Liver (tissue), 3 donors: ENCODE measurements around the gene TMEM53.

ENCODE experiments used
- FOXA1 ChIP-seq: IDR thresholded peaks from 2 replicates; pipeline ENCODE4 v1.6.1; 2016; ENCODE audit warnings: antibody characterized with exemption
- RAD21 ChIP-seq, 2 donors: IDR thresholded peaks; 2 replicates each; pipeline ENCODE4 v1.6.1; 2016; ENCODE audit warnings: antibody characterized with exemption in 2 of 2, mild to moderate bottlenecking in 2 of 2
- RXRA ChIP-seq, 2 donors: IDR thresholded peaks; 2 replicates each; pipeline ENCODE4 v1.6.1; 2017 to 2018; ENCODE audit warnings: antibody characterized with exemption in 2 of 2, mild to moderate bottlenecking in 1 of 2
- SP1 ChIP-seq: IDR thresholded peaks from 2 replicates; pipeline ENCODE4 v1.6.1; 2018; ENCODE audit warnings: antibody characterized with exemption, mild to moderate bottlenecking
- TAF1 ChIP-seq: conservative IDR thresholded peaks from 2 replicates; pipeline ENCODE4 v1.6.1; 2016; ENCODE audit warnings: antibody characterized with exemption, mild to moderate bottlenecking
- YY1 ChIP-seq: IDR thresholded peaks from 2 replicates; pipeline ENCODE4 v1.6.1; 2016; ENCODE audit warnings: antibody characterized with exemption, mild to moderate bottlenecking
- ZBTB33 ChIP-seq: IDR thresholded peaks from 2 replicates; pipeline ENCODE4 v1.6.1; 2016; ENCODE audit warnings: antibody characterized with exemption
- TF ChIP-seq, protein P1 (sequence below): fragments of 150-350 bp; IDR thresholded peaks from 2 replicates; pipeline ENCODE4 v1.5.1; 2017; ENCODE audit warnings: improper control_type of control experiment, low read depth, low read length; ENCODE audit not compliant: missing input control
- TF ChIP-seq, protein P2 (sequence below): IDR thresholded peaks from 2 replicates; pipeline ENCODE4 v1.6.1; 2016; ENCODE audit warnings: antibody characterized with exemption, mild to moderate bottlenecking
- donor health status: healthy.
- donor health status: healthy.

- TF ChIP-seq, protein P1, sequence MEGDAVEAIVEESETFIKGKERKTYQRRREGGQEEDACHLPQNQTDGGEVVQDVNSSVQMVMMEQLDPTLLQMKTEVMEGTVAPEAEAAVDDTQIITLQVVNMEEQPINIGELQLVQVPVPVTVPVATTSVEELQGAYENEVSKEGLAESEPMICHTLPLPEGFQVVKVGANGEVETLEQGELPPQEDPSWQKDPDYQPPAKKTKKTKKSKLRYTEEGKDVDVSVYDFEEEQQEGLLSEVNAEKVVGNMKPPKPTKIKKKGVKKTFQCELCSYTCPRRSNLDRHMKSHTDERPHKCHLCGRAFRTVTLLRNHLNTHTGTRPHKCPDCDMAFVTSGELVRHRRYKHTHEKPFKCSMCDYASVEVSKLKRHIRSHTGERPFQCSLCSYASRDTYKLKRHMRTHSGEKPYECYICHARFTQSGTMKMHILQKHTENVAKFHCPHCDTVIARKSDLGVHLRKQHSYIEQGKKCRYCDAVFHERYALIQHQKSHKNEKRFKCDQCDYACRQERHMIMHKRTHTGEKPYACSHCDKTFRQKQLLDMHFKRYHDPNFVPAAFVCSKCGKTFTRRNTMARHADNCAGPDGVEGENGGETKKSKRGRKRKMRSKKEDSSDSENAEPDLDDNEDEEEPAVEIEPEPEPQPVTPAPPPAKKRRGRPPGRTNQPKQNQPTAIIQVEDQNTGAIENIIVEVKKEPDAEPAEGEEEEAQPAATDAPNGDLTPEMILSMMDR: no peak
- TF ChIP-seq RAD21 (IDR thresholded peaks at IDR 0.05): no peak
- no peak for TF ChIP-seq FOXA1
- TF ChIP-seq, protein P2, sequence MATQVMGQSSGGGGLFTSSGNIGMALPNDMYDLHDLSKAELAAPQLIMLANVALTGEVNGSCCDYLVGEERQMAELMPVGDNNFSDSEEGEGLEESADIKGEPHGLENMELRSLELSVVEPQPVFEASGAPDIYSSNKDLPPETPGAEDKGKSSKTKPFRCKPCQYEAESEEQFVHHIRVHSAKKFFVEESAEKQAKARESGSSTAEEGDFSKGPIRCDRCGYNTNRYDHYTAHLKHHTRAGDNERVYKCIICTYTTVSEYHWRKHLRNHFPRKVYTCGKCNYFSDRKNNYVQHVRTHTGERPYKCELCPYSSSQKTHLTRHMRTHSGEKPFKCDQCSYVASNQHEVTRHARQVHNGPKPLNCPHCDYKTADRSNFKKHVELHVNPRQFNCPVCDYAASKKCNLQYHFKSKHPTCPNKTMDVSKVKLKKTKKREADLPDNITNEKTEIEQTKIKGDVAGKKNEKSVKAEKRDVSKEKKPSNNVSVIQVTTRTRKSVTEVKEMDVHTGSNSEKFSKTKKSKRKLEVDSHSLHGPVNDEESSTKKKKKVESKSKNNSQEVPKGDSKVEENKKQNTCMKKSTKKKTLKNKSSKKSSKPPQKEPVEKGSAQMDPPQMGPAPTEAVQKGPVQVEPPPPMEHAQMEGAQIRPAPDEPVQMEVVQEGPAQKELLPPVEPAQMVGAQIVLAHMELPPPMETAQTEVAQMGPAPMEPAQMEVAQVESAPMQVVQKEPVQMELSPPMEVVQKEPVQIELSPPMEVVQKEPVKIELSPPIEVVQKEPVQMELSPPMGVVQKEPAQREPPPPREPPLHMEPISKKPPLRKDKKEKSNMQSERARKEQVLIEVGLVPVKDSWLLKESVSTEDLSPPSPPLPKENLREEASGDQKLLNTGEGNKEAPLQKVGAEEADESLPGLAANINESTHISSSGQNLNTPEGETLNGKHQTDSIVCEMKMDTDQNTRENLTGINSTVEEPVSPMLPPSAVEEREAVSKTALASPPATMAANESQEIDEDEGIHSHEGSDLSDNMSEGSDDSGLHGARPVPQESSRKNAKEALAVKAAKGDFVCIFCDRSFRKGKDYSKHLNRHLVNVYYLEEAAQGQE: no peak
- TF ChIP-seq YY1: no peak
- no peak for TF ChIP-seq TAF1
- no peak for TF ChIP-seq RXRA (IDR thresholded peaks at IDR 0.05)
- TF ChIP-seq ZBTB33: no peak
- TF ChIP-seq SP1: no peak
Measured at GRCh38 chr1:44613941-44614340, 60.3 kb downstream of the TMEM53 start.
